ENCODE data around the gene COL6A2. TPM values are rescaled to one million over a fixed set of nuclear protein-coding genes. Genes with fewer than 3 reads are reported as not detected.
"Not testable (repeated sequence)": the region's sequence is repeated elsewhere in the genome, so short reads cannot be mapped to it uniquely, and the experiment has no call there.

The COL6A2 gene
- total RNA-seq, 6 experiments from 2014 or later, result 17.3 to 81.7 (median 38.4) TPM

- Histone ChIP-seq H3K36me3 (peaks cover 0 to 86% (median 39%) of the 10 kb centered on the region in 4 donors), H3K4me3 (no peak overlapping the region), H3K27me3 (no peaks in the 10 kb centered on the region), H3K4me1 (peaks cover 0 to 8% (median 0%) of the 10 kb centered on the region in 4 donors), H3K9me3 (no peaks in the 10 kb centered on the region), H3K27ac (no peak overlapping the region)
- TF ChIP-seq POLR2A (IDR thresholded peaks at IDR 0.05), result no peak
- TF ChIP-seq CTCF (IDR thresholded peaks at IDR 0.05), result no peak
- DNase-seq (peak; percentile 16 to 56 (median 48)), ATAC-seq (peak in 1 of 4 donors; percentile 1)
- intact Hi-C loops (cut with DNase I), result no loop called here
- 100% methylated on average over 4 of the region's 60 CpGs for WGBS (ENCODE audit: insufficient coverage, low coverage, low lambda C conversion rate, missing lambda C conversion rate)
These were observed 48.2 kb downstream of the COL6A2 start for GRCh38 chr21:46145840-46146691.

- no peaks in the 10 kb centered on the region for H3K9me3 ChIP-seq
- peaks cover 0 to 86% (median 38%) of the 10 kb centered on the region in 4 donors for H3K36me3 ChIP-seq
- no peak overlapping the region for H3K27ac ChIP-seq
- DNase-seq, result peak in 1 of 3 donors; percentile 27
- H3K4me1 ChIP-seq, result peaks cover 0 to 15% (median 0%) of the 10 kb centered on the region in 4 donors
- intact Hi-C loops (cut with DNase I), result no loop called here
- ATAC-seq, result no peak
- 89% methylated on average over 3 of the region's 14 CpGs for WGBS (ENCODE audit: insufficient coverage, low coverage, low lambda C conversion rate, missing lambda C conversion rate)
- no peaks in the 10 kb centered on the region for H3K27me3 ChIP-seq
- H3K4me3 ChIP-seq, result no peak overlapping the region
- TF ChIP-seq POLR2A (IDR thresholded peaks at IDR 0.05) (no peak), CTCF (IDR thresholded peaks at IDR 0.05) (no peak)
These were observed 48.9 kb downstream of the COL6A2 start for GRCh38 chr21:46146856-46147255.

- H3K9me3 ChIP-seq; intact Hi-C loops (cut with DNase I); H3K27ac ChIP-seq; H3K27me3 ChIP-seq; H3K4me3 ChIP-seq: not testable (repeated sequence)
- Histone ChIP-seq H3K36me3 (peaks cover 0 to 84% (median 38%) of the 10 kb centered on the region in 4 donors), H3K4me1 (peaks cover 0 to 20% (median 0%) of the 10 kb centered on the region in 4 donors)
- ATAC-seq (peak in 1 of 4 donors; percentile 23), DNase-seq (peak; percentile 42 to 49 (median 47))
- peak; percentile 22 to 34 (median 24) for TF ChIP-seq CTCF (IDR thresholded peaks at IDR 0.05)
- 72% methylated on average over 11 of the region's 12 CpGs for whole genome bisulfite sequencing (ENCODE audit: insufficient coverage, low coverage, low lambda C conversion rate, missing lambda C conversion rate)
These were observed 49.5 kb downstream of the COL6A2 start for GRCh38 chr21:46147429-46147828.

GRCh38 chr21:46148106-46148505 lies 50.2 kb downstream of the COL6A2 start:
- Histone ChIP-seq H3K4me1 (peaks cover 0 to 27% (median 0%) of the 10 kb centered on the region in 4 donors), H3K27ac (no peak overlapping the region), H3K4me3 (no peak overlapping the region), H3K36me3 (peaks cover 0 to 83% (median 39%) of the 10 kb centered on the region in 4 donors), H3K27me3 (no peaks in the 10 kb centered on the region), H3K9me3 (no peaks in the 10 kb centered on the region)
- intact Hi-C loops (cut with DNase I), result no loop called here
- TF ChIP-seq CTCF (IDR thresholded peaks at IDR 0.05) (no peak), POLR2A (IDR thresholded peaks at IDR 0.05) (no peak)
- DNase-seq, result no peak
- 87% methylated on average over 5 of the region's 11 CpGs for WGBS (ENCODE audit: insufficient coverage, low coverage, low lambda C conversion rate, missing lambda C conversion rate)
- ATAC-seq, result no peak

All from right lobe of liver (tissue), 6 donors.